Renal cortex interstitium (tissue), 15 donors: ENCODE measurements around the gene HP1BP3. TPM values are rescaled to one million over a fixed set of nuclear protein-coding genes. Genes with fewer than 3 reads are reported as not detected.
"Not testable (repeated sequence)": the region's sequence is repeated elsewhere in the genome, so short reads cannot be mapped to it uniquely, and the experiment has no call there.

Experiments
- DNase-seq, 11 donors: peaks; one replicate each; pipeline ENCODE4 v3.0.0-alpha.2; 2013; ENCODE audit warnings: low read depth in 9 of 11, low spot score in 4 of 11; ENCODE audit errors: extremely low read depth in 1 of 11
- long read RNA-seq, 16 experiments: transcript quantifications; one replicate each; lab custom pipeline, GENCODE V29; 2026
- polyA plus RNA-seq, 3 donors: library from polyadenylated mRNA; unstranded; fragments of 120-200 nt; gene quantifications; one replicate each; pipeline ENCODE4 v1.2.1, GENCODE V29; 2013; ENCODE audit not compliant: insufficient read length in 3 of 3

Gene HP1BP3, protein sequence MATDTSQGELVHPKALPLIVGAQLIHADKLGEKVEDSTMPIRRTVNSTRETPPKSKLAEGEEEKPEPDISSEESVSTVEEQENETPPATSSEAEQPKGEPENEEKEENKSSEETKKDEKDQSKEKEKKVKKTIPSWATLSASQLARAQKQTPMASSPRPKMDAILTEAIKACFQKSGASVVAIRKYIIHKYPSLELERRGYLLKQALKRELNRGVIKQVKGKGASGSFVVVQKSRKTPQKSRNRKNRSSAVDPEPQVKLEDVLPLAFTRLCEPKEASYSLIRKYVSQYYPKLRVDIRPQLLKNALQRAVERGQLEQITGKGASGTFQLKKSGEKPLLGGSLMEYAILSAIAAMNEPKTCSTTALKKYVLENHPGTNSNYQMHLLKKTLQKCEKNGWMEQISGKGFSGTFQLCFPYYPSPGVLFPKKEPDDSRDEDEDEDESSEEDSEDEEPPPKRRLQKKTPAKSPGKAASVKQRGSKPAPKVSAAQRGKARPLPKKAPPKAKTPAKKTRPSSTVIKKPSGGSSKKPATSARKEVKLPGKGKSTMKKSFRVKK
- 100 to 1,000 TPM; 278 to 383 (median 294) TPM for polyA plus RNA-seq
- long read RNA-seq, donor 1, full-length matches to known transcripts = 3 of 16 reads
- long read RNA-seq, donor 1, partial matches to known transcripts = 0 of 16 reads
- long read RNA-seq, donor 1, other reads (novel, unspliced or antisense) = 13 of 16 reads
- long read RNA-seq, donor 2, full-length matches to known transcripts = 2 of 22 reads
- long read RNA-seq, donor 2, partial matches to known transcripts = 0 of 22 reads
- long read RNA-seq, donor 2, other reads (novel, unspliced or antisense) = 20 of 22 reads
- long read RNA-seq, donor 3, full-length matches to known transcripts = 2 of 50 reads
- long read RNA-seq, donor 3, partial matches to known transcripts = 23 of 50 reads
- long read RNA-seq, donor 3, other reads (novel, unspliced or antisense) = 25 of 50 reads
- long read RNA-seq, donor 4, full-length matches to known transcripts = 15 of 56 reads
- long read RNA-seq, donor 4, partial matches to known transcripts = 19 of 56 reads
- long read RNA-seq, donor 4, other reads (novel, unspliced or antisense) = 22 of 56 reads
- long read RNA-seq, donor 5 = 0 reads
- long read RNA-seq, donor 6, full-length matches to known transcripts = 10 of 69 reads
- long read RNA-seq, donor 6, partial matches to known transcripts = 48 of 69 reads
- long read RNA-seq, donor 6, other reads (novel, unspliced or antisense) = 11 of 69 reads
- long read RNA-seq, donor 7, full-length matches to known transcripts = 2 of 19 reads
- long read RNA-seq, donor 7, partial matches to known transcripts = 0 of 19 reads
- long read RNA-seq, donor 7, other reads (novel, unspliced or antisense) = 17 of 19 reads
- long read RNA-seq, donor 8, full-length matches to known transcripts = 17 of 74 reads
- long read RNA-seq, donor 8, partial matches to known transcripts = 57 of 74 reads
- long read RNA-seq, donor 8, other reads (novel, unspliced or antisense) = 0 of 74 reads
- long read RNA-seq, donor 9, full-length matches to known transcripts = 9 of 30 reads
- long read RNA-seq, donor 9, partial matches to known transcripts = 6 of 30 reads
- long read RNA-seq, donor 9, other reads (novel, unspliced or antisense) = 15 of 30 reads
- long read RNA-seq, donor 10, partial matches to known transcripts = 6 of 19 reads
- long read RNA-seq, donor 10, other reads (novel, unspliced or antisense) = 11 of 19 reads
- long read RNA-seq, donor 11, full-length matches to known transcripts = 6 of 37 reads
- long read RNA-seq, donor 11, partial matches to known transcripts = 12 of 37 reads
- long read RNA-seq, donor 11, other reads (novel, unspliced or antisense) = 19 of 37 reads
- long read RNA-seq, donor 12, full-length matches to known transcripts = 8 of 20 reads
- long read RNA-seq, donor 12, partial matches to known transcripts = 5 of 20 reads
- long read RNA-seq, donor 12, other reads (novel, unspliced or antisense) = 7 of 20 reads
- long read RNA-seq, donor 13, full-length matches to known transcripts = 7 of 61 reads
- long read RNA-seq, donor 13, partial matches to known transcripts = 18 of 61 reads
- long read RNA-seq, donor 13, other reads (novel, unspliced or antisense) = 36 of 61 reads
- long read RNA-seq, donor 14, full-length matches to known transcripts = 4 of 21 reads
- long read RNA-seq, donor 14, partial matches to known transcripts = 5 of 21 reads
- long read RNA-seq, donor 14, other reads (novel, unspliced or antisense) = 12 of 21 reads
- long read RNA-seq, donor 15, full-length matches to known transcripts = 1 of 15 reads
- long read RNA-seq, donor 15, partial matches to known transcripts = 8 of 15 reads
- long read RNA-seq, donor 15, other reads (novel, unspliced or antisense) = 6 of 15 reads
- long read RNA-seq, donor 16, full-length matches to known transcripts = 49 of 209 reads
- long read RNA-seq, donor 16, partial matches to known transcripts = 91 of 209 reads
- long read RNA-seq, donor 16, other reads (novel, unspliced or antisense) = 69 of 209 reads

DNA sequence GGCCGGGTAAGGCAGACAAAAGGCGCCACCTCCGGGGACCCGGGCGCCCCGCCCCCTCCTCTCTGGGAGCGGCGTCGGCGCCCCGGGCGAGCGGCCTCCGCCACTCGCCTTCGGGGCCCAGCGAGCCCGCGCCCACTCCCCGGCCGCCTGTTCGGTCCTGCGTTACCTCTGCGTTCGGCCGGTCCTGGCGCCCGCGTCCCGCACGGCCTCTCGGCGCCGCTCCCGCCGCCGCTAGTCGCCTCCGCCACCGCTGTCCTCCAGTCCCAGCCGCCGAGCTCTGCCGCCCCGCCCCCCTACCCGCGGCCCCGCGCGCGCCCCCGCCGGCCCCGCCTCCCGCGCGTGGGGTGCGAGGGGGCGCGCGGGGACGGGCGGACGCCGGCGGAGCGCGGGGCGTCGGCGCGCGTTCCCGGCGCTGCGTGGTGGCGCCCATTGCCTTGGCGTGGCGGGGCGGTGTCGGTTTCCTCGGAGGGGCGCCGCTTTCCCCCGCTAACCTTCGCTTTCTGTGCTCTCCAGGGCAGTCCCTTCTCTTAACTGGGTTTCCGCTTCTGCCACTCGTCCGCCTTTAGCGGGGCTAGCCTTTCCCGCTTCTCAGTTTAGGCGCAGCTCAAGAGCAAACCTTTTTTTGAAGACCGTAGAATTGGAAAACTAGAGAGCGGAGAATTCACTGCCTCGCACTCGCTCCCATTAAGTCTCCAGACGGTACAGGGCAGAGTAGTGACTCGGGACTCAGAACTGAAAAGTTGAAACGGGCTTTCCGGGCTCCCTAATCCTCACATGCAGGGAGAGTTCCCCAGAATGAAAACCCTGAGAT lies at the start of gene HP1BP3:
Gene HP1BP3 (minus strand): TSS at position 279 of the 811 bp plus-strand sequence. CDS start 6,867 bp downstream, outside the sequence.
- DNase-seq = peak in 9 of 11 donors; percentile 42 to 68 (median 66)

DNA sequence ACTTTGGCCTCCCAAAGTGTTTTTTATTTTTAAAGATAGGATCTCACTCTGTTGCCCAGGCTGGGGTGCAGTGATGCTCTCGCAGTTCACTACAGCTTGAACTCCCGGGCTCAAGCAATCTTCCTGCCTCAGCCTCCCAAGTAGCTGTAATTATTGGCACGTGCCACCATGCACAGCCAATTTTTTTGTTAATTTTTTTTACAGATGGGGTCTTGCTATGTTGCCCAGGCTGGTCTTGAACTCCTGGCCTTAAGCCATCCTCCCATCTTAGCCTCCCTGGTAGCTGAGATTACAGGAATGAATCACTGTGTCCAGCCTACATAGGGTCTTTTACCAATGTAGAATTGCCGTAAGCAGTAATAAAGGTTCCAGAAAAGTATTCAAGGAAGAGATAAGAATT lies 49.1 kb upstream of the HP1BP3 start:
- DNase-seq = no peak

DNA sequence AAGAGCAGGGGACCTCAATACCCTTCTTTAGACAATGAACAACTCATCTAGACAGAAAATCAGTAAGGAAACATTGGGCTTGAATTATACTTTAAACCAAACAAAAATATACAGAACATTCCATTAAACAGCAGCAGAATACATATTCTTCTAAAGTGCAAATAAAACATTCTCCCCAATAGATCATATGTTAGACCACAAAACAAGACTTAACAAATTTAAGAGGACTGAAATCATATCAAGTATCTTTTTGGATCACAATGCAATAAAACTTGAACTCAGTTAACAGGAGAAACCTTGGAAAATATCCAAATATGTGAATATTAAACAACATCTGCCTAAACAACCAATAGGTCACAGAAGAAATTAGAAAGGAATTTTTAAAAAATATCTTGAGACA lies 47.7 kb upstream of the HP1BP3 start:
- no peak for DNase-seq

DNA sequence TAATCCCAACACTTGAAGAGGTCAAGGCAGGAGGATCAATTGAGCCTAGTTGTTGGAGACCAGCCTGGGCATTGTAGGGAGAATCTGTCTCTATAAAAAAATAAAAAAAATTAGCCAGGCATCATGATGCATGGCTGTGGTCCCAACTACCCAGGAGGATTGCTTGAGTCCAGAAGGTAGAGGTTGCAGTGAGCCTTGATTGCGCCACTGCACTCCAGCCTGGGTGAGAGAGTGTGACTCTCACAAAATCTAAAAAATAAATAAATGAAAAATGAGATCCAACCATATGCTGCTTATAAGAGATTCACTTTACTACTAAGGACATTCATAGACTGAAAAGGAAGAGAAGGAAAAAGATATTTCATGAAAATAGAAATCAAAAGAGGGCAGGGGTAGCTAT lies 47.1 kb upstream of the HP1BP3 start:
- no peak for DNase-seq

DNA sequence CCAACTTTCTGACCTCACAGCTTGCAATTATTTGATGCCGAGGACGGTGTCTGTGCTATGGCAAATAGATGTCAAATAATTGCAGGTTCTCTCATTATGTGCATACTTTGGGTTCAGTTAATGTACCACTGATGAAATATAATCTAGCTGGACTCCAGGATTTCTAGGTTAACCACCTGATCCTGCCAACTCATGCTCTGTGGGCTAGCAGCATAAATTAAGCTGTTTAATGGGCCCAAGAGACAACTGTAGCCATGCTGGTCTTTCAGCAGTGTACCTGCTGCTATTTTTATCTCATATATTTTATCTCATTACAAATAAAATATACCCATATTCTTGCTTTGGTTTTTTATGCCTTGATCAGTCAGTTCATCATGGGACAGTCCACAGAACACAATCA lies 43.3 kb upstream of the HP1BP3 start:
- peak in 1 of 11 donors; percentile 4 for DNase-seq

DNA sequence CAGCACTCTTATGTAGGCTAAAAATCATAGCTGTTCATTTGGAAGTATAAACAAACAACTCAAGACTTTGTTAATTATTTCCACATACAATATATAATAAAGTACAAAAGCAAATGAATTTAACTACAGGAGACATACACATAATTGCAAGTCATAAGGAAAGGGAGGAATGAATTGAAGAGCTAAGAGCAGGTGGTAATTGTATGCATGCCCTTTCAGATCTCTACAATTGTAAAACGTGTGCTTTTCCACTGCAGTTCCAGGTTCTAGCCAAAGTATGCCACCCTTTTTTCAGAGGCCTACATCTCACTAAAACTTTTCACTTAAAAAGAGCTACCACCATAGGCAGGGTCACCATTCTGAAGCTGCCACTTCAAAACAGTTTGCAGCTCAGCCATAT lies 42.8 kb upstream of the HP1BP3 start:
- no peak for DNase-seq

DNA sequence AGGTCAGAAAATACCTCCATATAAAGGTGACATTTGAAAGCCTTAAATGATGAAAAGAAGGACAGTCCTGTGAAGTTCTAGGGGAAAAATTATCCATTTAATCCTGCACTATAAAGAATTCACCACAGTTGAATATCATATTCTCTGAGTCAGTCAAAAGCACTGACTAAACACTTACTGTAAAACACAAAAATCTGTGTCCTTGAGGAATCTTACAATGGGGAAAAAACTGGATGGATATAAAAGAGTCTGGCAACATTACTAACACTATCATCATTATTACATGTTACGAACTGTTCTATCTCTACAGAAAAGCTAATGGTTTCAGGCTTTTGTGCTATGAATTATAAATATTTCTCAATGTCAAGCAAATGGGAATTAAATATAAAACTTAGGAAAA lies 42.4 kb upstream of the HP1BP3 start:
- no peak for DNase-seq

DNA sequence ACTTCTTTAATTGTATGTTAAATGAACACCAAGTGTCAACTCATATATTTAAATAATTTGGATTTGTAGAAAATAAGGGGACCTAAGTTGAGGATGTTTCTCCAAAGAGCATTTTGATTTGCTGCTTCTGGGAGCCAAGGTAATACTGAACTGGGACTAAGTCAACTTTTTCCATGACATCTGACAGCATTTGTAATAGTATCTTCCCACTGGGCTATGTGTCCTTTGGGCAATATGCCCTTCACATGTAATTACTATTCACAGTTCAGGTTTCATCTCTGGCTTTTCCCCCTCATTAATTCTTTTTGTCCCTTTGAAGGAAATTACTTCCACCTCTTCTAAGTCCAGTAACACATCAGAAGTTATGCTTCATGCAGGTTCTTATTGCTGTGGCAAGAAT lies 36.7 kb upstream of the HP1BP3 start:
- peak in 3 of 11 donors; percentile 1 to 13 (median 3) for DNase-seq

DNA sequence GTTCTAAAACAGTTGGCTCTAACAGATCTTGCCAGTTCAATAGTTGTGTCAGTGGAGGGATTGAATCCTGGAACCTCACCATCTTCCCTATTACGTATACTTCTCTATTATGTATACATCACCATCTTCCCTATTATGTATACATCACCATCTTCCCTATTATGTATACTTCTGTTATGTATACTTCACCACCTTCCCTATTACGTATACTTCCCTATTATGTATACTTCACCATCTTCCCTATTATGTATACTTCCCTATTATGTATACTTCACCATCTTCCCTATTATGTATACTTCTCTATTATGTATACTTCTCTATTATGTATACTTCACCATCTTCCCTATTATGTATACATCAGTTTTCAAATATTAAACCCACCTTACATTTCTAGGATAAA lies 34.4 kb upstream of the HP1BP3 start:
- DNase-seq = no peak

DNA sequence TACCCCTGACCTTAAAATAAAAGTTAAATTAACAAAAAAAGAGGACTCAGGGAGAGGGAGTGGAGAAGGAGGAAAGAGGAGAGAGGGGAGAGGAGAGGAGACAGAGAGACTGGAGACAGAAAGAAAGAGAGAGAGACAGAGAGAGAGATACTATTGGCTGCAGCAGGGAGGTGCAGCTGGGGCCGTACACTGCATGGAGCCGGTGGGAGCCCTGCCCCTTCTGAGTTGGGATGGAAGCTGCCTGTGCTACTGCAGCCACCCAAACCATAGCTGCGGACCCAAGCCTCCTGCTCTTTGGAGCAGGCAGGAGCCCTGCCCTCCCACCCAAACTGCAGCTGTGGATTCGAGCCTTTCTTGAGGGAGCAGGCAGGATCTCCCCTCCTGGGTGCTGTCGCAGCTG lies 32.7 kb upstream of the HP1BP3 start:
- DNase-seq = no peak

DNA sequence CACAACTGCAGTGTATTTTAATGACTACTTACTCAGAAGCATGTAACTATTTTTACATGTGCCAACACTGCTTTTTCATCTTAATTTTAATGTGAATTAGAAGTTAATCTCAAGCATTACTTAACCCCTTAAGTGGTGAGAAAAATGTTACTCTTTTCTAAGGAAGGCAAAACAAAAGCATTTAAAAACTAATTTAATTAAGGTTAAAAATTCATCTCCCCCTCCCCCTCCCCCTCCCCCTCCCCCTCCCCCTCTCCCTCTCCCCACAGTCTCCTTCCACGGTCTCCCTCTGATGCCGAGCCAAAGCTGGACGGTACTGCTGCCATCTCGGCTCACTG lies 27.4 kb upstream of the HP1BP3 start:
- no peak for DNase-seq

DNA sequence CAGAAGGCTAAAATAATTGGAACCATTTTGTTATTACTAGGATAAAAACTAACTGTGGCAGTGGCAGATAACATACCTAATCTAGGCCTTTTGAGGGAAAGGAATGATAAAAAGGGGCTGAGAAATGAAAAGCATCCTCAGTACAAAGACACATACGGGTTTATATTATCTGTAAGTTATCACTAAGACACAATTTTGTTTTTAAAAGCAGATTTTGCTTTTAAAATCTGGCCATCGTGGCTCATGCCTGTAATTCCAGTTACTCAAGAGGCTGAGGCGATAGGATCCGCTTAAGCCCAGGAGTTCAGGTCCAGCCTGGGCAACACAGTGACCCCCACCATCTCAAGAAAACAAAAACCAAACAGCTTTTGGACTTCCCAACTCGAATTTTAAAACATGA lies 24.8 kb upstream of the HP1BP3 start:
- no peak for DNase-seq

DNA sequence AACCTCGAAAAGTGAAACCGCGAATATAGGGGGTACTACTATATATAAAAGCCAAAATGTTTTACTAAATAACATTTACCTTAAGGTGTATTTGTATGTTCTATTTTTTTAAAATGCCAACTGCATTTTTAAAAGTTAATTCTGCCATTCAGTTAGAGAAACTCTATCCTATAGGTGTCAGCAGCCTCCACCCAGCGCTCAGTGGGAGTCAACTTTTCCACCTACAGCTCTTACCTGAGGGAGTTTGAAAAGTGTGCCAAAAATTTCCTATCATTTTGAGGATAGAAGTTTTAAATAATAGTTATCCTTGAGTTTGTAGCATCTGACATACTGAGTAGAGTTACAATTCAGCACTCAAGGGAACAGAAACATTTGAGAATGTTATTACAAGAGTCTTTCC lies 6.1 kb upstream of the HP1BP3 start:
- DNase-seq = no peak

DNA sequence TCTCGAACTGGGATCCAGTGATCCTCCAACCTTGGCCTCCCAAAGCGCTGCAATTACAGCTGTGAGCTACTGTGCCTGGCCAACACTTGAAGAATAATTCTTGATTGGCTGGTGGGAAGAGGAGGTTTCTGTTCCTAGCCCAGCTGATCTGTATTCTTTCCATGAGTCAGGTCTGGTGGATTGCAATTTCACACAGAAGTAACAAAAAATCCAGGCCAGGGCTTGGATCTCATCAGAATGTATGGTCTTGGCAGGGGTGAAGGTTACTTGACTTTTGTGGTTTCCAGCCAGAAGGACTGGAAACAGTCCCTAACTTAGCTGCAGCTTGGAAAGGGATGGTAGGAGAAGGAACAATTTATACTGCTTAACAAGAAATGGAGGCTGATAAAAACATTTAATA lies 5.1 kb upstream of the HP1BP3 start:
- no peak for DNase-seq

DNA sequence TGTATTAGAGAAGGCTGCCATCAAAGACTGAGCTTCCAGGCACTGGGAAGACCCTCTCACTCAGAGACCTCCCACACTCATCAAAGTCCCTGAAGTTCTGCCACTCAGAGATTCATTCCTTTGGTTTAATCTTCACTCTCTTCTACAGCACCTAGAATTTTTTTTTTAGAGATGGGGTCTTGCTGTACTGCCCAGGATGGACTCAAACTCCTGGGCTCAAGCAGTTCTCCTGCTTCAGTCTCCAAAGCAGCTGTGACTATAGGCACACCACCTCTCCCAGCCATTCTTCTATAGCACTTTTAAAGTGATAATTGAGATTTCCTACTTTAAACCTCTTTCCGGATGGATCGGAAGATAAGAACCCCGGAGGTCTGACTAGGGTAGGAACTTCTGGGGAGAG lies 3.7 kb upstream of the HP1BP3 start:
- no peak for DNase-seq

DNA sequence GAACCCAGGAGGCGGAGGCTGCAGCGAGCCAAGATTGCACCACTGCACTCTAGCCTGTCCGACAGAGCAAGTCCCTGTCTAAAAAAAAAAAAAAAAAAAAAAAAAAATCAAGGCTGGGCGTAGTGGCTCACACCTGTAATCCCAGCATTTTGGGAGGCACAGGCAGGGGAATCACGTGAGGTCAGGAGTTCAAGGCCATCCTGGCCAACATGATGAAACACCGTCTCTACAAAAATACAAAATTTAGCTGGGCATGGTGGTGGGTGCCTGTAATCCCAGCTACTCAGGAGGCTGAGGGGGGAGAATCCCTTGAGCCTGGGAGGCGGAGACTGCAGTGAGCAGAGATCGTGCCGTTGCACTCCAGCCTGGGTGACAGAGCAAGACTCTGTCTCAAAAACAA lies 2.5 kb upstream of the HP1BP3 start:
- DNase-seq = not testable (repeated sequence)
